ENCODE results near the gene MAP3K20.
"Not testable (repeated sequence)": the region's sequence is repeated elsewhere in the genome, so short reads cannot be mapped to it uniquely, and the experiment has no call there.

Gene MAP3K20

DNA sequence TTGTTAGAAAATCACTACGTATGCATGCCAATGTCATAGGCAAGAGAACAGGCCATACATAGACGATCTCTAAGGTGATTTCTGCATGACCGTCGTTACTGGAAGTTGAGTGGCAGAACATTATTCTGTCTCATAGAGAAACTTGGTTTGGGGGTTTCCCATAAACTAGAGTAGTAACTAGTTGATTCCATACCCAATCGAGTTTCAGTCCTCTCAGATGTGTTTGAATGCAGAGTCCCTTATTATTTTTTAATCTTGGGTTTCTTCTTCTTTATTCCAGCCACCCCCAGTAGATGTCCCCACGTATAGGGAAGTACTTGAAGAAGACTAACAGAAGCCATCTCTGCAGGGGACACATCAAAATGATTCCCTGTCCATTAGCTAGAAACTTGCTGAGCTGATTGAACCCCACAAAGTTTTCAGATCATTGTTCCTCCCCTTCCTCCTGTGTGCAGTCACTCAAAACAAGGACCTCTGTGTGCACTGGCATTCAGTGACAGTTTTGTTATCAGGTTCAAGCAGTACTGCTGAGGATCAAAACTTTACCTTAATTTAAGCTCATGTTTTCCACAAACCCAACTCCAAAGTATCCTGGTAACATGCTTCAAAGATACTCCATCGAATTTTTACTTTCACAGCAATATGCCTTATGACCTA, 210.6 kb downstream of the MAP3K20 start:
- no peak for DNase-seq

DNA sequence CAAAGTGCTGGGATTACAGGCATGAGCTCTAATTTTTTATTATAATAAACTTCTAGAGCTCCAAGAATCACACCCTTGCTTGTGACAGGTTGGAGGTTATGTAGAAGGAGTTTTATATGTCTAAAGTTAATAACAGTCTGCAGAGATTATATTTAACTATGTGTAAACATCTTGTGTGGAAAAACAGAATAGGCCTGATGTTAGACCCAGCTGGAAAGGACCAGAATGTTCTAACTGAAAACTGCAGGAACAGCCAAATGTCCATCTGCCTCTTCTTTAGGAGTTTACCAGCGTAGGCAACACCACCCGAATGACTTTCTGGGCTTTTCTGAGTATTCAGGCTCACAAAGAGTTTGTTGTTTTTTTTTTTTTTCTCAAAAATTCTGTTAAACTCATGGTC, 211.9 kb downstream of the MAP3K20 start:
- no peak for DNase-seq

DNA sequence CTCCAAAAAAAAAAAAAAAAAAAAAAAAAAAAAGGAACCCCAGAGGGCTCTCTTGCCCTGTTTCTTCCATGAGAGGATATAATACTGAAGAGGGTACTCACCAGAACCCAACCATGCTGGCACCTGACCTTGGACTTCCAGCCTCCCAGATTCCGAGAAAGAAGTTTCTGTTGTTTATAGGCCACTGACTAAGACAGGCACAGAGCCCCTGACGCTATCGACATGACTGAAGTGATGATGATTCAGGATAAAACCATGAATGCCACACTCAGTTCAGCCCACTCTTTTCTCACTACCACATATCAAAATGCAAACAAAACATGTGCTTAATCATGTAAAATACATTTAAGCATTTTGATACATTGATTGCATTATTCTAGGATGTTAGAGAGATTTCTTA, 212.9 kb downstream of the MAP3K20 start:
- no peak for DNase-seq

- no peak for DNase-seq
Observed at GRCh38 chr2:173290046-173290445, 214.4 kb downstream of the MAP3K20 start.

- no peak for DNase-seq
Observed at GRCh38 chr2:173290518-173290917, 214.9 kb downstream of the MAP3K20 start.

DNA sequence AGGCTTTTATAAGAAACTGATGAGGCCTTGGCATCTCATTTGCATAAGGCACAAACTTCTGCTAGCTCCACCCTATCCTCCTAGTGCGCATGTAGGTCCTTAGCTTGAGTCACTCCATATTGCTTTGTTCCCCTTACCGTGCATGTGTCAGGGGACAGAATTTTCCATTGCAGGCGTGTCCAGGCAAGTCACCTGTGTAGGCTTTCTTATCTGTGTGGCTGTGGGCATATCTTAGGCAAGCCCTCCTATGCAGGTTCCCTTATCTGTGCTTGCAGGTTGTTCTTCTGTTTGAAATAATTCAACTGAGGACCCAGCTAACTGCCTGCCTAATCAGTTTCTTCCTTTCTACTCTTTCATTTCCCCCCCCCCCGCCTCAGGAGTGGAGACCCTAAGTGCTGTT, 215.8 kb downstream of the MAP3K20 start:
- no peak for DNase-seq

- no peak for DNase-seq
Observed at GRCh38 chr2:173296235-173296634, 220.6 kb downstream of the MAP3K20 start.

- no peak for DNase-seq
Observed at GRCh38 chr2:173298536-173299097, 223.0 kb downstream of the MAP3K20 start.

DNA sequence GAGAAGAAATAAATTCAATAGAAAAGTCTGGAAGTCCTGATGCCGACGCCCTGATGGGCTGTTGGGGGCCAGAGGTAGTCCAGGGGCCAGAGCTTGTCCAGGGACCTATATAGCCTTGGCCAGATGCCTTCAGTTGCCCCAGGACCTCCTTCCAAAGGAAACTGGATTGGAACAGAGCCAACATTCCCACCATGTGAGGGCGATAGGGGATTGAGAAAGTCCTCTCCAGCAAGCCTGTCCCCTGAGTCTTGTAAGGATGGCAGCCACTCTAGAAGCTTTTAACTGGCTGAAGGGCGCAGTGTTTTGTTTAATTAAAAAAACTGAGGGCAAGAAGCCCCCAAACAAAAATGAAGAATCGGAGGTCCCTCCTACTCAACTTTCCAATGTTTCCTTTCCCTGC, 224.1 kb downstream of the MAP3K20 start:
- DNase-seq = no peak

DNA sequence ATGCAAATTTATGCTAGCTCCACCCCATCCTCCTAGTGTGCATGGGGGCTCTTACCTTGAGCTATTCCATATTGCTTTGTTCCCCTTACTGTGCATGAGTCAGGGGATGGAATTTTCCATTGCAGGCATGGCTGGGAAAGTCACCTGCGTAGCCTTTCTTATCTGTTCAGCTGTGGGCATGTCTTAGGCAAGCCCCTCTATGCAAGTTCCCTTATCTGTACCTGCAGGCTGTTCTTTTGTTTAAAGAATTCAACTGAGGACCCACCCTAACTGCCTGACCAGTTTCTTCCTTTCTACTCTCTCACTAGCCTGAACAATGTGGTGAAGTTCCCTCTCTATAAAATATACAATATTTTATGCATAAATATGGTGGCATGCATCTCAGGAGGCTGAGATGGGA, 224.8 kb downstream of the MAP3K20 start:
- DNase-seq = no peak

GRCh38 chr2:173301549-173301948, 225.9 kb downstream of the MAP3K20 start:
- not testable (repeated sequence) for DNase-seq

- no peak for DNase-seq
Observed at GRCh38 chr2:173305303-173305702, 229.7 kb downstream of the MAP3K20 start.

- no peak for DNase-seq
Observed at GRCh38 chr2:173307293-173307692, 231.6 kb downstream of the MAP3K20 start.

DNA sequence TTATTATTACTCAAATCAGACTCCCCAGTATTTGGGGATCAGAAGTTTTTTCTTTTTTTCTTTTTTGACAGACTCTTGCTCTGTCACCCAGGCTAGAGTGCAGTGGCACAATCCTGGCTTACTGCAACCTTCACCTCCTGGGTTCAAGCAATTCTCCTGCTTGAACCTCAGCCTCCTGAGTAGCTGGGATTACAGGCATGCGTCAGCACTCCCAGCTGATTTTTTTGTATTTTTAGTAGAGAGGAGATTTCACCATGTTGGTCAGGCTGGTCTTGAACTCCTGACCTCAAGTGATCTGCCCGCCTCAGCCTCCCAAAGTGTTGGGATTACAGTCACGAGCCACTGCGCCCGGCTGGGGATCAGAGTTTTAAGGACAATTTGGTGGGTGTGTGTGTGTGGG, 233.7 kb downstream of the MAP3K20 start:
- not testable (repeated sequence) for DNase-seq

- DNase-seq = no peak
Observed at GRCh38 chr2:173311844-173312606, 236.4 kb downstream of the MAP3K20 start.
